GM20431 (cell line): ENCODE data around the gene CGAS.
"Not testable (repeated sequence)": the region's sequence is repeated elsewhere in the genome, so short reads cannot be mapped to it uniquely, and the experiment has no call there.

Experiments used
- in situ Hi-C: fragments of 300-500 bp; cut with MseI, MboI; formaldehyde crosslinking; loops from one replicate; pipeline ENCODE4 v1.15.0; 2020; ENCODE audit warnings: low sequenced_read_pairs; ENCODE audit not compliant: unreplicated experiment

The CGAS gene

GRCh38 chr6:73452107-73452461 lies at the start of gene CGAS:
CGAS (minus strand) TSS chr6:73452297; CDS start chr6:73452181, 116 bp downstream.
- in situ Hi-C loops, result no loop called here

- in situ Hi-C loops, result no loop called here
These were observed 45.8 kb upstream of the CGAS start for GRCh38 chr6:73497915-73498314.

- in situ Hi-C loops, result no loop called here
These were observed 39.3 kb upstream of the CGAS start for GRCh38 chr6:73491377-73491776.

- in situ Hi-C loops, result no loop called here
These were observed 35.4 kb upstream of the CGAS start for GRCh38 chr6:73487473-73487872.

- in situ Hi-C loops, result no loop called here
These were observed 32.3 kb upstream of the CGAS start for GRCh38 chr6:73484438-73484837.

GRCh38 chr6:73481969-73482368 lies 29.9 kb upstream of the CGAS start:
- in situ Hi-C loops, result no loop called here

GRCh38 chr6:73477407-73477806 lies 25.3 kb upstream of the CGAS start:
- in situ Hi-C loops, result no loop called here

GRCh38 chr6:73476723-73477122 lies 24.6 kb upstream of the CGAS start:
- in situ Hi-C loops, result no loop called here

GRCh38 chr6:73471686-73472290 lies 19.7 kb upstream of the CGAS start:
- in situ Hi-C loops, result no loop called here

- in situ Hi-C loops, result no loop called here
These were observed 9.6 kb upstream of the CGAS start, which contains the start of gene MTO1 for GRCh38 chr6:73461537-73462350. MTO1 (plus strand) TSS chr6:73461737; CDS start chr6:73461855, 118 bp downstream.

- in situ Hi-C loops, result no loop called here
These were observed 8.0 kb upstream of the CGAS start for GRCh38 chr6:73460056-73460455.

GRCh38 chr6:73459474-73459873 lies 7.4 kb upstream of the CGAS start:
- in situ Hi-C loops, result not testable (repeated sequence)

GRCh38 chr6:73455865-73456629 lies 4.0 kb upstream of the CGAS start:
- in situ Hi-C loops, result no loop called here

- in situ Hi-C loops, result no loop called here
These were observed 632 bp downstream of the CGAS start for GRCh38 chr6:73451223-73452106.

- in situ Hi-C loops, result no loop called here
These were observed 8.5 kb downstream of the CGAS start for GRCh38 chr6:73443555-73443954.

- in situ Hi-C loops, result no loop called here
These were observed 16.9 kb downstream of the CGAS start for GRCh38 chr6:73435236-73435635.

- in situ Hi-C loops, result no loop called here
These were observed 30.6 kb downstream of the CGAS start for GRCh38 chr6:73421534-73421933.

- in situ Hi-C loops, result no loop called here
These were observed 33.9 kb downstream of the CGAS start for GRCh38 chr6:73418081-73418741.

- in situ Hi-C loops, result no loop called here
These were observed 39.0 kb downstream of the CGAS start for GRCh38 chr6:73413102-73413501.
